Nephron progenitor cell (in vitro differentiated cells): Measurements from ENCODE around the gene ANKRD61.
A peak's percentile ranks its signal among the peaks of the same experiment; 100 is the strongest.

Experiments used
- DNase-seq: peaks from one replicate; pipeline ENCODE4 v3.0.0; 2021
- H3K27ac Mint-ChIP-seq: 2 replicates; pipeline ENCODE4 v1.8.0; 2021; ENCODE audit warnings: mild to moderate bottlenecking, moderate library complexity, mixed read lengths
- H3K27me3 Mint-ChIP-seq: 2 replicates; pipeline ENCODE4 v1.8.0; 2021; ENCODE audit warnings: mild to moderate bottlenecking, low read depth, mixed read lengths; ENCODE audit not compliant: poor library complexity
- H3K36me3 Mint-ChIP-seq: 2 replicates; pipeline ENCODE4 v1.8.0; 2021; ENCODE audit warnings: low read depth, mixed read lengths
- H3K4me1 Mint-ChIP-seq: 2 replicates; pipeline ENCODE4 v1.8.0; 2021; ENCODE audit warnings: mixed read lengths
- H3K4me3 Mint-ChIP-seq: 2 replicates; pipeline ENCODE4 v1.8.0; 2021; ENCODE audit warnings: mild to moderate bottlenecking, moderate library complexity, mixed read lengths
- H3K9me3 Mint-ChIP-seq: 2 replicates; pipeline ENCODE4 v1.8.0; 2021; ENCODE audit warnings: mild to moderate bottlenecking, moderate library complexity, mixed read lengths
- TF ChIP-seq, protein P1 (sequence below): fragments of 200-600 bp; sonication (generic); IDR thresholded peaks from 2 replicates; pipeline ENCODE4 v1.5.0; 2021; ENCODE audit warnings: antibody characterized with exemption

The ANKRD61 gene

DNA sequence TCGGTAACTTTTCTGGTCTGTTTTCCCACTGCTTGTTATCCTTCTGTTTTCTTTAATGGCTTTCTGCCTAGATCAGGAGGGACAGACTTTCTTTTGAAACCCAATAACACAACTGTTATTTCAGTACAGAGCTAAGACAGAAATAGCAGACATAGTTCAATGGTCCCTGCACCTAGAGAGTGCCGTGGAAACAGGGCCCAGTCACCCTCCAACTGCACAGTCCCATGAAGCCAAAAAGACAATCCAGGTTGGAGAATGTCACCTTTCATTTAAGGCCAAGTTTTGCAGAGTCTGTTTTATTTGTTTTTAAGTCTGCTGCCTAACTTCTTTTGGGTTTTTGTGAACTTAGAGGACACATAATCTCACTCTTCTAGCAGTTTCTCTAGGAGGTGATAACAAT is 19.6 kb upstream of the ANKRD61 start:
- H3K4me1 Mint-ChIP-seq: peaks cover 23% of the 10 kb centered on the region
- H3K36me3 Mint-ChIP-seq: peaks cover 22% of the 10 kb centered on the region
- DNase-seq: no peak
- no peaks in the 10 kb centered on the region for H3K27me3 Mint-ChIP-seq
- no peak overlapping the region for H3K4me3 Mint-ChIP-seq
- H3K27ac Mint-ChIP-seq: peak overlapping the region; percentile 76
- H3K9me3 Mint-ChIP-seq: no peaks in the 10 kb centered on the region
- TF ChIP-seq, protein P1, sequence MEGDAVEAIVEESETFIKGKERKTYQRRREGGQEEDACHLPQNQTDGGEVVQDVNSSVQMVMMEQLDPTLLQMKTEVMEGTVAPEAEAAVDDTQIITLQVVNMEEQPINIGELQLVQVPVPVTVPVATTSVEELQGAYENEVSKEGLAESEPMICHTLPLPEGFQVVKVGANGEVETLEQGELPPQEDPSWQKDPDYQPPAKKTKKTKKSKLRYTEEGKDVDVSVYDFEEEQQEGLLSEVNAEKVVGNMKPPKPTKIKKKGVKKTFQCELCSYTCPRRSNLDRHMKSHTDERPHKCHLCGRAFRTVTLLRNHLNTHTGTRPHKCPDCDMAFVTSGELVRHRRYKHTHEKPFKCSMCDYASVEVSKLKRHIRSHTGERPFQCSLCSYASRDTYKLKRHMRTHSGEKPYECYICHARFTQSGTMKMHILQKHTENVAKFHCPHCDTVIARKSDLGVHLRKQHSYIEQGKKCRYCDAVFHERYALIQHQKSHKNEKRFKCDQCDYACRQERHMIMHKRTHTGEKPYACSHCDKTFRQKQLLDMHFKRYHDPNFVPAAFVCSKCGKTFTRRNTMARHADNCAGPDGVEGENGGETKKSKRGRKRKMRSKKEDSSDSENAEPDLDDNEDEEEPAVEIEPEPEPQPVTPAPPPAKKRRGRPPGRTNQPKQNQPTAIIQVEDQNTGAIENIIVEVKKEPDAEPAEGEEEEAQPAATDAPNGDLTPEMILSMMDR: no peak

DNA sequence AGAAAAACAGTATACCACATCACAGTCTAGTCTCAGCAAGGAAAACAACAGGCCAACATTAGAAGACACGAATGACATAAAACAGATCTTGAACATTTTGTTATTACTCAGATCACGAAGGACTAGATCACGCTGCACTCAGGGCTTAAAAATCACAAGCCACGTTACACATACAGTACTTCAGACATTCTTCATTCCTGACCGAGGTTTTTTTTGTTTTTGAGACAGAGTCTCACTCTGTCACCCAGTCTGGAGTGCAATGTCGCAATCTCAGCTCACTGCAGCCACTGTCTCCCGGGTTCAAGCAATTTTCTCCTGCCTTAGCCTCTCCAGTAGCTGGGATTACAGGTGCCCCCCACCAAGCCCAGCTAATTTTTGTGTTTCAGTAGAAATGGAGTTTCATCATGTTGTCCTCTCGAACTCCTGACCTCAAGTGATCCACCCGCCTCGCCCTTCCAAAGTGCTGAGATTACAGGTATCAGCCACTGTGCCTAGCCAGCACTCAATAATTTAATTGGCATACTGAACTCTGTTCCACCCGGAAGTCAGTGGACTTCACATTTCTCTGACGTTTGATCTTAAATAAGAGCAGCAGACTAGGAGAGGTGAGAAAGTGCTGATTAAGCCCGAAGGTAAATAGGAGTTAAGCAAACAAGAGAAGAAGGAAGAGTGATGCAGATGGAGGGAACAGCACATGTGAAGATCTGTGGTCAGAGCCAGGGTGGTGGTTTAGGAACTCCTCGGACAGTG is 18.6 kb upstream of the ANKRD61 start:
- DNase-seq: no peak
- no peak overlapping the region for H3K4me3 Mint-ChIP-seq
- peaks cover 19% of the 10 kb centered on the region for H3K4me1 Mint-ChIP-seq
- H3K27me3 Mint-ChIP-seq: no peaks in the 10 kb centered on the region
- TF ChIP-seq, protein P1: no peak
- H3K27ac Mint-ChIP-seq: peak overlapping the region; percentile 31
- peaks cover 30% of the 10 kb centered on the region for H3K36me3 Mint-ChIP-seq
- no peaks in the 10 kb centered on the region for H3K9me3 Mint-ChIP-seq

DNA sequence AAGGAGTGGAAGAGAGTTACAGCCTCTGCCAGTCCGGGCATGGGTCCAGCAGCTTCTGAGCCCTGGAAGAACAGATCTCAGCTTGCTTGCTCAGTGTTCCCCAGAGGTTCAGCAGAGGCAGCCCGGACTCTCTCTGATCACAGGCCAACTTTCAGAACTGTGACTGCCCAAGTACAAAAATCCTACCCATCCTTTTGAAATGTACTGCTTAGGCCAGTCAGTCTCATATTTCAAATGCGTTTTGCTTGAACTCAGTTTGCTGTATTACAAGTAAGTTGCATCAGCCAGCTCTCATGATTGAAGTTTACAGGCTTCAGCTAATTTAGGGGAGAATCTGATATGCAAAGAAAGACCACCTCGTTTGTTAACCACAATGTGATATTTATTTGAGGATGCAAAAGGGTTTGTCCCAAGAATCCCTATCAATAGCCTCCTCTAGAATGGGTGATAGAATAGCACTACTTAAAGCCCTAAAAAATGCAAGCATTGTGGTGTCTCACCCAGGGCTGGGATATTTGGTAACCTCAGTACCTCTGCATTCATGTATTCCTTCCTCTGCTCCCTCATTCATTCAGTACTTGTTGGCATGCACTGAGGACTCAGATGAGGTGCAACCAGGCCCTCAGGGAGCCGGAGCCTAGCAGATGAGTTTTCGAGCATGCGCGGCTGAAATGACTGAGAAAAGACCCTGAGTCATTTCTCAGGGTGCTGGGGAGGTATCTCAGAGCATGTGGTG is 15.1 kb upstream of the ANKRD61 start:
- Mint-ChIP-seq H3K27me3 (no peaks in the 10 kb centered on the region), H3K27ac (peak overlapping the region; percentile 73), H3K9me3 (no peaks in the 10 kb centered on the region), H3K36me3 (peaks cover 62% of the 10 kb centered on the region), H3K4me3 (no peak overlapping the region), H3K4me1 (peaks cover 5% of the 10 kb centered on the region)
- TF ChIP-seq, protein P1: no peak
- DNase-seq: no peak

DNA sequence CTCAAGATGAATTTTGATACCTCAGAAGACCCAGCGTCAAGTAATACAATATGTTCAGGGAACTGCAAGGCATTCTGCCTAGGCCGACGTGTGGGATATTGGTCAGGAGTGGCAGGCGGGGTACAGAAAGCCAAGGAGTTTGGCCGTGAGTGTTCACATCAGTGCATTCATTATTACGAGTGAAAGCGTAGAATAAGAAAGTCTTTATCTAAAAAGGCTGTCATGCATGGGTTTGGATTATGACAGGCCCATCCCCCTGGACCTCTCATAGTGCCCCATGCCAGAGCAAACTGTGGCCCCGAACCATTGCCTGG is 14.6 kb upstream of the ANKRD61 start:
- Mint-ChIP-seq H3K27ac (peak overlapping the region; percentile 67), H3K9me3 (no peaks in the 10 kb centered on the region), H3K36me3 (peaks cover 68% of the 10 kb centered on the region), H3K4me1 (no peaks in the 10 kb centered on the region), H3K4me3 (no peak overlapping the region), H3K27me3 (no peaks in the 10 kb centered on the region)
- DNase-seq: no peak
- TF ChIP-seq, protein P1: no peak

DNA sequence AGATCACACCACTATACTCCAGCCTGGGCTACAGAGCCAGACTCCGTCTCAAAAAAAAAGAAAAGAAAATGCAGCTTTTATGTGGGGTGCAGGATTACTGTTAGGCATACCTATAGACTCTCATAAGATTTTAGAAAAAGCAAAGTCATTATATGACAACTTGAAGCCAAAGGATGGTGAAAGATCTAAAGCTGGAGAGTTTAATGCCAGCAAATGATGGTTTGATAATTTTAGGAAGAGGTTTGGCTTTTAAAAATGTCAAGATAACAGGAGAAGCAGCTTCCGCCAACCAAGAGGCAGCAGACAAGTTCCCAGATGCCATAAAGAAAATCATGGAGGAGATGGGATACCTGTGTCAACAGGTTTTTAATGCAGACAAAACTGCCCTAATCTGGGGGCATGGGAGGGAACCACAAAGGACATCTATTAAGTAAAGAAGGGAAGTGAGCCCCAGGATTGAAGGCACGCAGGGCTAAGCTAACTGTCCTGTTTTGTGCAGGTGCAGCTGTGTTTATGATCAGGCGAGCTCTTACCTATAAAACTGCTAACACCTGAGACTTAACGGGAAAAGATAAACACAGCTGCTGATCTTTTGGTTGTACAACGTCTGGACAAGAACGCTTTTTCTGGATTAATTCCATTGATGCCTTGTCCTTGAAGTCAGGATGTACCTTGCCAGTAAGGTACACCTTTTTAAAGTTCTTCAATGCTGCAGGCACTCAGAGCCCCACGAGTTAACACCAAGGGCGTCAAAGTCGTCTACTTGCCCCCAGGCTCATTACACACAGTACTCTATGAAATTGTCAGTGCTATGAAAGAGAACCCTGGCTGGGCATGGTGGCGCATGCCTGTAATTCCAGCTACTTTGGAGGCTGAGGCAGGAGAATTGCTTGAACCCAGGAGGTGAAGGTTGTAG is 10.5 kb upstream of the ANKRD61 start:
- TF ChIP-seq, protein P1: no peak
- peak overlapping the region; percentile 82 for H3K27ac Mint-ChIP-seq
- no peak for DNase-seq
- peaks cover 89% of the 10 kb centered on the region for H3K36me3 Mint-ChIP-seq
- no peaks in the 10 kb centered on the region for H3K4me1 Mint-ChIP-seq
- H3K9me3 Mint-ChIP-seq: no peaks in the 10 kb centered on the region
- H3K27me3 Mint-ChIP-seq: no peaks in the 10 kb centered on the region
- no peak overlapping the region for H3K4me3 Mint-ChIP-seq
